HepG2 (cell line): ENCODE data around the gene NKD1. TPM values are rescaled to one million over a fixed set of nuclear protein-coding genes. Genes with fewer than 3 reads are reported as not detected.

ENCODE experiments used
- AHR ChIP-seq: IDR thresholded peaks from 2 replicates; pipeline ENCODE4 v1.6.1; 2018; ENCODE audit warnings: missing genetic modification reagents, missing compliant biosample characterization
- ARID2 ChIP-seq: sonication (generic); formaldehyde crosslinking; IDR thresholded peaks from 2 replicates; pipeline ENCODE4 v1.8.1; 2022; ENCODE audit warnings: mild to moderate bottlenecking, missing genetic modification reagents, borderline replicate concordance
- ARNTL ChIP-seq: sonication (generic); formaldehyde crosslinking; IDR thresholded peaks from 2 replicates; pipeline ENCODE4 v1.4.0; 2020; ENCODE audit warnings: mild to moderate bottlenecking, missing genetic modification reagents
- FOXM1 ChIP-seq: sonication (generic); formaldehyde crosslinking; IDR thresholded peaks from 2 replicates; pipeline ENCODE4 v1.5.0; 2020; ENCODE audit warnings: missing genetic modification reagents
- GATAD1 ChIP-seq: IDR thresholded peaks from 2 replicates; pipeline ENCODE4 v1.6.1; 2016; ENCODE audit warnings: missing genetic modification reagents, missing compliant biosample characterization
- HOXD1 ChIP-seq: sonication (generic); formaldehyde crosslinking; IDR thresholded peaks from 2 replicates; pipeline ENCODE4 v1.5.0; 2020; ENCODE audit warnings: missing genetic modification reagents
- KDM5A ChIP-seq: fragments of 200-600 bp; sonication (generic); IDR thresholded peaks from 2 replicates; pipeline ENCODE4 v1.7.0; 2018; ENCODE audit warnings: antibody characterized with exemption, mild to moderate bottlenecking, low read length, borderline replicate concordance
- POGZ ChIP-seq: sonication (generic); formaldehyde crosslinking; IDR thresholded peaks from 2 replicates; pipeline ENCODE4 v1.4.0; 2020; ENCODE audit warnings: mild to moderate bottlenecking, missing genetic modification reagents
- PRPF4 ChIP-seq: fragments of 200-400 bp; formaldehyde crosslinking; IDR thresholded peaks from 2 replicates; pipeline ENCODE4 v1.6.1; 2016; ENCODE audit warnings: low read length, low read depth; ENCODE audit not compliant: poor library complexity, severe bottlenecking
- SMAD1 ChIP-seq: sonication (generic); formaldehyde crosslinking; IDR thresholded peaks from 2 replicates; pipeline ENCODE4 v1.4.0; 2020; ENCODE audit warnings: missing genetic modification reagents, low read depth, mild to moderate bottlenecking, borderline replicate concordance
- TEAD2 ChIP-seq: sonication (generic); formaldehyde crosslinking; IDR thresholded peaks from 2 replicates; pipeline ENCODE4 v1.9.0; 2021; ENCODE audit warnings: missing genetic modification reagents
- ZBTB44 ChIP-seq: sonication (generic); formaldehyde crosslinking; IDR thresholded peaks from 2 replicates; pipeline ENCODE4 v1.4.0; 2020; ENCODE audit warnings: missing genetic modification reagents
- ZNF160 ChIP-seq: sonication (generic); formaldehyde crosslinking; IDR thresholded peaks from 2 replicates; pipeline ENCODE4 v1.8.0; 2022; ENCODE audit warnings: mild to moderate bottlenecking, inconsistent platforms, missing genetic modification reagents
- ZNF205 ChIP-seq: IDR thresholded peaks from 2 replicates; pipeline ENCODE4 v1.6.1; 2018; ENCODE audit warnings: missing biosample characterization, missing genetic modification reagents
- polyA plus RNA-seq, 8 experiments: library from polyadenylated mRNA; depleted of rRNA in 3 of 8; stranded (reverse) in 7 of 8; unstranded in 1 of 8; fragments of >200 nt; fragmentation: Illumina TruSeq in 4 of 8; extraction: Trizol in 4 of 8; gene quantifications; 2 replicates each; pipeline versions ENCODE4 v1.2.1 to v1.2.3, GENCODE V29; 2011 to 2016; ENCODE audit warnings: low read depth in 4 of 8, missing spikeins in 1 of 8, mixed read lengths in 1 of 8; ENCODE audit not compliant: insufficient read depth in 1 of 8
- total RNA-seq, 5 experiments: library from RNA; depleted of rRNA; stranded (reverse); fragments of >200 nt; fragmentation: Illumina TruSeq; extraction: Trizol; gene quantifications; 2 replicates each; pipeline ENCODE4 v1.2.3, GENCODE V29; 2016; ENCODE audit warnings: low read depth in 1 of 5
- TF ChIP-seq, protein P1 (sequence below): sonication (generic); formaldehyde crosslinking; IDR thresholded peaks from 2 replicates; pipeline ENCODE4 v1.4.0; 2020; ENCODE audit warnings: mild to moderate bottlenecking, missing genetic modification reagents
- TF ChIP-seq, protein P2 (sequence below): sonication (generic); formaldehyde crosslinking; IDR thresholded peaks from 2 replicates; pipeline ENCODE4 v1.4.0; 2020; ENCODE audit warnings: missing genetic modification reagents; ENCODE audit errors: not compliant biosample characterization
- TF ChIP-seq, protein P3 (sequence below): sonication (generic); formaldehyde crosslinking; IDR thresholded peaks from 2 replicates; pipeline ENCODE4 v1.5.1; 2020; ENCODE audit warnings: mild to moderate bottlenecking, missing genetic modification reagents, moderate library complexity
- TF ChIP-seq, protein P4 (sequence below): IDR thresholded peaks from 2 replicates; pipeline ENCODE4 v1.6.1; 2016; ENCODE audit warnings: missing genetic modification reagents, missing compliant biosample characterization
- TF ChIP-seq, protein P5 (sequence below): sonication (generic); formaldehyde crosslinking; conservative IDR thresholded peaks from 2 replicates; pipeline ENCODE4 v1.4.0; 2020; ENCODE audit warnings: missing genetic modification reagents

Gene NKD1
- total and polyA plus RNA-seq, 2 of the 13 experiments (the other 11 are each of a cell fraction or from before 2014, with no cell fraction given): 70.4 to 121 TPM

GRCh38 chr16:50539053-50539695 is 9.0 kb upstream of the NKD1 start (continued):
- TF ChIP-seq, protein P1, sequence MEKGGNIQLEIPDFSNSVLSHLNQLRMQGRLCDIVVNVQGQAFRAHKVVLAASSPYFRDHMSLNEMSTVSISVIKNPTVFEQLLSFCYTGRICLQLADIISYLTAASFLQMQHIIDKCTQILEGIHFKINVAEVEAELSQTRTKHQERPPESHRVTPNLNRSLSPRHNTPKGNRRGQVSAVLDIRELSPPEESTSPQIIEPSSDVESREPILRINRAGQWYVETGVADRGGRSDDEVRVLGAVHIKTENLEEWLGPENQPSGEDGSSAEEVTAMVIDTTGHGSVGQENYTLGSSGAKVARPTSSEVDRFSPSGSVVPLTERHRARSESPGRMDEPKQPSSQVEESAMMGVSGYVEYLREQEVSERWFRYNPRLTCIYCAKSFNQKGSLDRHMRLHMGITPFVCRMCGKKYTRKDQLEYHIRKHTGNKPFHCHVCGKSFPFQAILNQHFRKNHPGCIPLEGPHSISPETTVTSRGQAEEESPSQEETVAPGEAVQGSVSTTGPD (CRISPR knock-in tag): no peak
- TF ChIP-seq KDM5A (peak; percentile 63; the same call in 1 of the 2 replicates), SMAD1 (CRISPR knock-in tag) (no peak; the same call in 1 of the 2 replicates), POGZ (CRISPR knock-in tag) (peak; percentile 63), GATAD1 (CRISPR knock-in tag) (peak; percentile 29; the same call in 1 of the 2 replicates), ZNF160 (no peak), HOXD1 (CRISPR knock-in tag) (no peak), ARNTL (CRISPR knock-in tag) (peak; percentile 80), AHR (CRISPR knock-in tag) (peak; percentile 39; the same call in 1 of the 2 replicates), ARID2 (CRISPR knock-in tag) (no peak), TEAD2 (CRISPR knock-in tag) (no peak), ZBTB44 (CRISPR knock-in tag) (no peak), FOXM1 (CRISPR knock-in tag) (no peak), ZNF205 (CRISPR knock-in tag) (peak; percentile 32; the same call in 1 of the 2 replicates), PRPF4 (no peak)
- TF ChIP-seq, protein P2, sequence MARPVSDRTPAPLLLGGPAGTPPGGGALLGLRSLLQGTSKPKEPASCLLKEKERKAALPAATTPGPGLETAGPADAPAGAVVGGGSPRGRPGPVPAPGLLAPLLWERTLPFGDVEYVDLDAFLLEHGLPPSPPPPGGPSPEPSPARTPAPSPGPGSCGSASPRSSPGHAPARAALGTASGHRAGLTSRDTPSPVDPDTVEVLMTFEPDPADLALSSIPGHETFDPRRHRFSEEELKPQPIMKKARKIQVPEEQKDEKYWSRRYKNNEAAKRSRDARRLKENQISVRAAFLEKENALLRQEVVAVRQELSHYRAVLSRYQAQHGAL: no peak
- TF ChIP-seq, protein P3, sequence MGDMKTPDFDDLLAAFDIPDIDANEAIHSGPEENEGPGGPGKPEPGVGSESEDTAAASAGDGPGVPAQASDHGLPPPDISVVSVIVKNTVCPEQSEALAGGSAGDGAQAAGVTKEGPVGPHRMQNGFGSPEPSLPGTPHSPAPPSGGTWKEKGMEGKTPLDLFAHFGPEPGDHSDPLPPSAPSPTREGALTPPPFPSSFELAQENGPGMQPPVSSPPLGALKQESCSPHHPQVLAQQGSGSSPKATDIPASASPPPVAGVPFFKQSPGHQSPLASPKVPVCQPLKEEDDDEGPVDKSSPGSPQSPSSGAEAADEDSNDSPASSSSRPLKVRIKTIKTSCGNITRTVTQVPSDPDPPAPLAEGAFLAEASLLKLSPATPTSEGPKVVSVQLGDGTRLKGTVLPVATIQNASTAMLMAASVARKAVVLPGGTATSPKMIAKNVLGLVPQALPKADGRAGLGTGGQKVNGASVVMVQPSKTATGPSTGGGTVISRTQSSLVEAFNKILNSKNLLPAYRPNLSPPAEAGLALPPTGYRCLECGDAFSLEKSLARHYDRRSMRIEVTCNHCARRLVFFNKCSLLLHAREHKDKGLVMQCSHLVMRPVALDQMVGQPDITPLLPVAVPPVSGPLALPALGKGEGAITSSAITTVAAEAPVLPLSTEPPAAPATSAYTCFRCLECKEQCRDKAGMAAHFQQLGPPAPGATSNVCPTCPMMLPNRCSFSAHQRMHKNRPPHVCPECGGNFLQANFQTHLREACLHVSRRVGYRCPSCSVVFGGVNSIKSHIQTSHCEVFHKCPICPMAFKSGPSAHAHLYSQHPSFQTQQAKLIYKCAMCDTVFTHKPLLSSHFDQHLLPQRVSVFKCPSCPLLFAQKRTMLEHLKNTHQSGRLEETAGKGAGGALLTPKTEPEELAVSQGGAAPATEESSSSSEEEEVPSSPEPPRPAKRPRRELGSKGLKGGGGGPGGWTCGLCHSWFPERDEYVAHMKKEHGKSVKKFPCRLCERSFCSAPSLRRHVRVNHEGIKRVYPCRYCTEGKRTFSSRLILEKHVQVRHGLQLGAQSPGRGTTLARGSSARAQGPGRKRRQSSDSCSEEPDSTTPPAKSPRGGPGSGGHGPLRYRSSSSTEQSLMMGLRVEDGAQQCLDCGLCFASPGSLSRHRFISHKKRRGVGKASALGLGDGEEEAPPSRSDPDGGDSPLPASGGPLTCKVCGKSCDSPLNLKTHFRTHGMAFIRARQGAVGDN: peak; percentile 93
- TF ChIP-seq, protein P4, sequence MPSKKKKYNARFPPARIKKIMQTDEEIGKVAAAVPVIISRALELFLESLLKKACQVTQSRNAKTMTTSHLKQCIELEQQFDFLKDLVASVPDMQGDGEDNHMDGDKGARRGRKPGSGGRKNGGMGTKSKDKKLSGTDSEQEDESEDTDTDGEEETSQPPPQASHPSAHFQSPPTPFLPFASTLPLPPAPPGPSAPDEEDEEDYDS: peak; percentile 73
- TF ChIP-seq, protein P5, sequence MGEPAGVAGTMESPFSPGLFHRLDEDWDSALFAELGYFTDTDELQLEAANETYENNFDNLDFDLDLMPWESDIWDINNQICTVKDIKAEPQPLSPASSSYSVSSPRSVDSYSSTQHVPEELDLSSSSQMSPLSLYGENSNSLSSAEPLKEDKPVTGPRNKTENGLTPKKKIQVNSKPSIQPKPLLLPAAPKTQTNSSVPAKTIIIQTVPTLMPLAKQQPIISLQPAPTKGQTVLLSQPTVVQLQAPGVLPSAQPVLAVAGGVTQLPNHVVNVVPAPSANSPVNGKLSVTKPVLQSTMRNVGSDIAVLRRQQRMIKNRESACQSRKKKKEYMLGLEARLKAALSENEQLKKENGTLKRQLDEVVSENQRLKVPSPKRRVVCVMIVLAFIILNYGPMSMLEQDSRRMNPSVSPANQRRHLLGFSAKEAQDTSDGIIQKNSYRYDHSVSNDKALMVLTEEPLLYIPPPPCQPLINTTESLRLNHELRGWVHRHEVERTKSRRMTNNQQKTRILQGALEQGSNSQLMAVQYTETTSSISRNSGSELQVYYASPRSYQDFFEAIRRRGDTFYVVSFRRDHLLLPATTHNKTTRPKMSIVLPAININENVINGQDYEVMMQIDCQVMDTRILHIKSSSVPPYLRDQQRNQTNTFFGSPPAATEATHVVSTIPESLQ: no peak
